ENCODE data around the gene ASCL2. TPM values are rescaled to one million over a fixed set of nuclear protein-coding genes. Genes with fewer than 3 reads are reported as not detected.

Gene ASCL2
- total RNA-seq, 3 donors from 2014 or later (not counting 1 experiment from before 2014, with no cell fraction given) = 10.8 to 16.8 (median 16.0) TPM

DNA sequence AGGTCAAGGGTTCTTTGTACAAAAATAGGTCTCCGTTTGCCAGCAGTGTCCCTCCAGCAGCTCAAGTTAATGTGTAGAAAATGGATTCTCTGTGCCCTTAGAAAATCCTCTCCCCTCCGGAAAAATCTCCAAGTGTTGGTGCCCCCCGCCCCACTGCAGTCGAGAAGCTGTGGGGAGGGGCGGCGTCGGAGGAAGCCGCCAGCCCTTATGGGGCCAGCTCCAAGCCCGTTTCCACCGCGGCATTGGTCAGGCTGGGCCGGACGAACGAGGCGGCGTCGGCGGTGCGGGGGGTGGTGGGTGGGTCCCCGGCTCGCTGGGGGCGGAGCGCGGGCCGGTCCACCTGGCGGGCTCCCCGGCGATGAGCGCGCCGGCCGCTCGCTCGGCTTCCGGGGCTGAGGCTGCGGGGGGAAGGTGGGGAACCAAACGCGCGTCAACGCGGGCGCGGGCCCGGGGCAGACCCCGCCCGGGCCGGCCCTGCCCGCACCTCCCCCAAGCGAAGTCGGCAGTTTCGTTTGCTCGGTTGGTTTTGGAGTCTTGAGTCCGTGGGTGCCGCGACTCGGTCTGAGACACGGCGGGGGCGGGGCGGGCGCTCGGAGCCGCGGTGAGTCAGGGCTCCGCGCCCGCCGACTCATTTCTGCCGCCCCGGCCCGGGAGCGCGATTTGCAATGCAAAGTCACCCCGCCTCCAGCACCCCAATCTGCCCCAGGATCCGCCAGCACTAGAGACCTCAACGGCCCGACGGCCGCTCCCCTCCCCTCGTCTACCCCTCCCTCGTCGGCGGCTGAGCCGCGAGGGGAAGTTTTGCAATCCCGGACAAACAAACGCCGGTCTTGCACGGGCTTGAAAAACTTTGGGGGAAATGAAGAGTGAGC, 1.4 kb downstream of the ASCL2 start:
- Histone ChIP-seq H3K4me1 (ENCODE audit: control insufficient read depth, insufficient read depth, low read length) (peaks cover 56% of the 10 kb centered on the region), H3K27me3 (ENCODE audit: control insufficient read depth, insufficient read depth, low read length) (peaks cover 2% of the 10 kb centered on the region), H3K9me3 (ENCODE audit: control insufficient read depth, insufficient read depth, low read length) (no peaks in the 10 kb centered on the region), H3K4me3 (ENCODE audit: low read length) (peak overlapping the region; percentile 49), H3K27ac (ENCODE audit: low read length) (peak overlapping the region; percentile 56), H3K36me3 (ENCODE audit: control insufficient read depth, insufficient read depth, low read length) (no peaks in the 10 kb centered on the region)
- WGBS (ENCODE audit: insufficient coverage) = 4% methylated on average over 80 of the region's 89 CpGs
- peak; percentile 40 to 59 (median 45) for ATAC-seq
- Mint-ChIP-seq H3K9me3 (no peaks in the 10 kb centered on the region), H3K4me3 (peak overlapping the region; percentile 86), H3K36me3 (no peaks in the 10 kb centered on the region), H3K4me1 (peaks cover 34 to 54% of the 10 kb centered on the region in 2 donors), H3K27me3 (ENCODE audit: low read depth in 2 of 2) (no peaks in the 10 kb centered on the region), H3K27ac (peak overlapping the region; percentile 74 to 77)
- TF ChIP-seq, protein P1, sequence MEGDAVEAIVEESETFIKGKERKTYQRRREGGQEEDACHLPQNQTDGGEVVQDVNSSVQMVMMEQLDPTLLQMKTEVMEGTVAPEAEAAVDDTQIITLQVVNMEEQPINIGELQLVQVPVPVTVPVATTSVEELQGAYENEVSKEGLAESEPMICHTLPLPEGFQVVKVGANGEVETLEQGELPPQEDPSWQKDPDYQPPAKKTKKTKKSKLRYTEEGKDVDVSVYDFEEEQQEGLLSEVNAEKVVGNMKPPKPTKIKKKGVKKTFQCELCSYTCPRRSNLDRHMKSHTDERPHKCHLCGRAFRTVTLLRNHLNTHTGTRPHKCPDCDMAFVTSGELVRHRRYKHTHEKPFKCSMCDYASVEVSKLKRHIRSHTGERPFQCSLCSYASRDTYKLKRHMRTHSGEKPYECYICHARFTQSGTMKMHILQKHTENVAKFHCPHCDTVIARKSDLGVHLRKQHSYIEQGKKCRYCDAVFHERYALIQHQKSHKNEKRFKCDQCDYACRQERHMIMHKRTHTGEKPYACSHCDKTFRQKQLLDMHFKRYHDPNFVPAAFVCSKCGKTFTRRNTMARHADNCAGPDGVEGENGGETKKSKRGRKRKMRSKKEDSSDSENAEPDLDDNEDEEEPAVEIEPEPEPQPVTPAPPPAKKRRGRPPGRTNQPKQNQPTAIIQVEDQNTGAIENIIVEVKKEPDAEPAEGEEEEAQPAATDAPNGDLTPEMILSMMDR (IDR thresholded peaks at IDR 0.05) = no peak
- DNase-seq = peak; percentile 64 to 66
- intact Hi-C loops (cut with micrococcal nuclease) = loop anchor here (5.0 kb wide), 1 partner anchor 33 kb away; the partner anchor contains the start of genes C11orf21 and TSPAN32

DNA sequence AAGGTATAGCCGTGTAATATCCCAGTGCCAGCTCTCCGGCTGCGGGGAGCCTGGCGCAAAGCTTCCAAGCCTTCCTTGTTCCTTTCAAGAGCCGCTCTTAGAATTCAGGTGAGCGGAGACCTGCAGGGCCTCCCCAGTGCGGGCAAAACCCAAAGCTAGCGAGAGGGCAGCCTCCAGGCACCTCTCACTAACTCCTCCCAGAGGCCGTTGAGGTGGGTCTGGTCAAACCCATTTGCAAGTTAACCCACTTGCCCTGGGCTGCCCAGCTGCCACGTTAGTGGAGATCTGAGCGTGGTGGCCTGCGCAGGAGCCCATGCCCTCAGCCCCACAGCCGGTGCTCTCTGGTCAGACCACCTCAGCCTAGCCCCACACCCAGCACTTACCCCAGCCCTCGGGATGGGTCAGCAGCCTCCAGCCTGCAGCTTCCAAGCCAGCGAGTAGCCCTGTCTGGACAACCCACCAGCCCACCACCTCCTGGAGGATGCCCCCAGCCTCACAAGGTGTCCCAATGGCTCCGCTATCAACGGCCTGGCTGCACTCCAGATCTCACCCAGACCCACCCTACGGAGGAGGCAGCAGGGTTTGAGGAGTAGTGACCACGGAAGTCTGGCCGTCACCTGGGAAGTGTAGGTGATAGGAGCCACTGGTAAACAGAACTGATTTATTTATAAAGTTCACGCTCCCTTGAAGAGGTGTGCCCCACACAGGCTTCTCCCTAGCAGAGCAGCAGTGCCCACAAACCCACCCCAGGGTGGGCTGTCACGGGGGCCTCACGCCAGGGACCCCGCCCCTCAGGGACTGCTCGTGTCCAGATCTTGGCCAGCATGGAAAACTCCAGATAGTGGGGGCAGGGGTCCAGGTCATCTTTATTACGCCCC, 2.3 kb downstream of the ASCL2 start:
- Histone ChIP-seq H3K36me3 (ENCODE audit: control insufficient read depth, insufficient read depth, low read length) (no peaks in the 10 kb centered on the region), H3K9me3 (ENCODE audit: control insufficient read depth, insufficient read depth, low read length) (no peaks in the 10 kb centered on the region), H3K4me1 (ENCODE audit: control insufficient read depth, insufficient read depth, low read length) (peaks cover 56% of the 10 kb centered on the region), H3K27ac (ENCODE audit: low read length) (peak overlapping the region; percentile 56), H3K27me3 (ENCODE audit: control insufficient read depth, insufficient read depth, low read length) (peaks cover 2% of the 10 kb centered on the region), H3K4me3 (ENCODE audit: low read length) (peak overlapping the region; percentile 15)
- intact Hi-C loops (cut with micrococcal nuclease) = loop anchor here (5.0 kb wide), 1 partner anchor 34 kb away; the partner anchor contains the start of genes C11orf21 and TSPAN32
- no peaks in the 10 kb centered on the region for H3K36me3 Mint-ChIP-seq
- WGBS (ENCODE audit: insufficient coverage) = 91% methylated on average over 26 of the region's 26 CpGs
- ATAC-seq (no peak), DNase-seq (peak in 1 of 2 donors; percentile 14)
- H3K9me3 Mint-ChIP-seq = no peaks in the 10 kb centered on the region
- TF ChIP-seq, protein P1 (IDR thresholded peaks at IDR 0.05) = no peak
- peak overlapping the region; percentile 74 to 77 for H3K27ac Mint-ChIP-seq
- H3K4me1 Mint-ChIP-seq = peaks cover 34 to 54% of the 10 kb centered on the region in 2 donors
- peak overlapping the region; percentile 78 for H3K4me3 Mint-ChIP-seq
- no peaks in the 10 kb centered on the region for H3K27me3 Mint-ChIP-seq (ENCODE audit: low read depth in 2 of 2)

DNA sequence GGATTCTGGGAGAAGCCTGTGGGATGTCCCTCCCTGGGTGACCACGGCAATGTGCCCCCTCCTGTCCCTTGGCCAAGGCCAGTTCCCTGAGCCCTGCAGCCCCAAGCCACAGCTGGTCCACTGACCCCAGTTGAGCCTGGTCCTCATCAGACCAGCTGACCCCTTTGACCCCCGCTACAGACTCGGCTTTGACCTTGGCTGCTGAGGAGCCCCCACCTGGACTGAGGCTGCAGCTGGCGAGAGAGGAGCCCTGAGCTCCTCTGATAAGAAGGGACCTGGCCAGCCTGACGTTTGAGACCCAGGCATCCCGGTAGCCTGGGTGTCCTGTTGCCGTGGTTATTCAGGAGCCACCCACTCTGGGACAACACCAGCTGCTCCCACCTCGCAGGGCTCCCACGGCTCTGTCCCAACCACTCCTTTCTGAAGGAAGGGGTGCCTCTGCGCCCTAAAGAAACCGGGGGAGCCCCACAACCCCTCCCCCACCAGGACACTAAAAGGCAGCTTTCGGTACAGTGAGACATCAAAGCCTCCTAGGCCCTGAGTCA, 3.0 kb downstream of the ASCL2 start:
- H3K27me3 Mint-ChIP-seq (ENCODE audit: low read depth in 2 of 2) = no peaks in the 10 kb centered on the region
- Histone ChIP-seq H3K27me3 (ENCODE audit: control insufficient read depth, insufficient read depth, low read length) (peaks cover 2% of the 10 kb centered on the region), H3K36me3 (ENCODE audit: control insufficient read depth, insufficient read depth, low read length) (no peaks in the 10 kb centered on the region), H3K4me3 (ENCODE audit: low read length) (no peak overlapping the region), H3K9me3 (ENCODE audit: control insufficient read depth, insufficient read depth, low read length) (no peaks in the 10 kb centered on the region), H3K27ac (ENCODE audit: low read length) (no peak overlapping the region), H3K4me1 (ENCODE audit: control insufficient read depth, insufficient read depth, low read length) (peaks cover 56% of the 10 kb centered on the region)
- H3K4me1 Mint-ChIP-seq = peaks cover 34 to 54% of the 10 kb centered on the region in 2 donors
- intact Hi-C loops (cut with micrococcal nuclease) = loop anchor here (5.0 kb wide), 1 partner anchor 35 kb away; the partner anchor contains the start of genes C11orf21 and TSPAN32
- DNase-seq (peak in 1 of 2 donors; percentile 16), ATAC-seq (no peak)
- 92% methylated on average over 12 of the region's 12 CpGs for WGBS (ENCODE audit: insufficient coverage)
- TF ChIP-seq, protein P1 (IDR thresholded peaks at IDR 0.05) = no peak
- no peaks in the 10 kb centered on the region for H3K36me3 Mint-ChIP-seq
- no peaks in the 10 kb centered on the region for H3K9me3 Mint-ChIP-seq
- H3K4me3 Mint-ChIP-seq = peak overlapping the region; percentile 4
- H3K27ac Mint-ChIP-seq = peak overlapping the region in 1 of 2 donors; percentile 77

All from natural killer cell (primary cell).